ENCODE measurements around the gene GAK. TPM values are rescaled to one million over a fixed set of nuclear protein-coding genes. Genes with fewer than 3 reads are reported as not detected.
"Not testable (repeated sequence)": the region's sequence is repeated elsewhere in the genome, so short reads cannot be mapped to it uniquely, and the experiment has no call there.

Gene GAK
- total RNA-seq, 1 experiment from 2014 or later: 86.6 TPM

GRCh38 chr4:924107-925096 lies 7.7 kb downstream of the GAK start:
- TF ChIP-seq POLR2AphosphoS5 (IDR thresholded peaks at IDR 0.05; ENCODE audit: low read depth, low read length): no peak
- TF ChIP-seq SIN3A (IDR thresholded peaks at IDR 0.05; ENCODE audit: borderline replicate concordance, insufficient read depth, low read depth, low read length): no peak
- no peak for TF ChIP-seq CTCF (IDR thresholded peaks at IDR 0.05)
- in situ Hi-C loops (cut with HindIII; ENCODE audit: low pct_unique_long_range_greater_than_20kb, low sequenced_read_pairs): no loop called here
- ATAC-seq (peak; percentile 40; the same call in 1 of the 2 replicates), DNase-seq (ENCODE audit: low read depth, low spot score) (no peak)
- BruUV-seq (replicated peaks): no TSS peak
- Histone ChIP-seq H3K27me3 (ENCODE audit: control insufficient read depth, insufficient read depth, low read length) (no peaks in the 10 kb centered on the region), H3K36me3 (ENCODE audit: control insufficient read depth, insufficient read depth, low read length) (no peaks in the 10 kb centered on the region), H3K4me1 (ENCODE audit: control insufficient read depth, insufficient read depth, low read length) (peaks cover 13% of the 10 kb centered on the region), H3K27ac (ENCODE audit: low read length) (no peak overlapping the region), H3K4me3 (ENCODE audit: low read depth in 2 of 2, low read length in 2 of 2) (no peak overlapping the region), H3K9me3 (ENCODE audit: control insufficient read depth, insufficient read depth, low read depth, low read length) (no peaks in the 10 kb centered on the region)
- ChIA-PET CTCF (interaction anchor here (0.7 kb wide), 1 partner anchor 35 kb away, joined by 3 read pairs; no protein-coding TSS in a partner anchor), POLR2A (no interaction called here)
- intact Hi-C loops (cut with micrococcal nuclease; ENCODE audit: unreplicated experiment): no loop called here

GRCh38 chr4:921830-922331 lies 10.2 kb downstream of the GAK start:
- H3K27ac ChIP-seq (ENCODE audit: low read length): no peak overlapping the region
- ChIA-PET POLR2A (interaction anchor here (0.7 kb wide), 1 partner anchor 93 kb away, joined by 4 read pairs; no protein-coding TSS in a partner anchor), CTCF (no interaction called here)
- peaks cover 13% of the 10 kb centered on the region for H3K4me1 ChIP-seq (ENCODE audit: control insufficient read depth, insufficient read depth, low read length)
- in situ Hi-C loops (cut with HindIII; ENCODE audit: low pct_unique_long_range_greater_than_20kb, low sequenced_read_pairs) (no loop called here), intact Hi-C loops (cut with micrococcal nuclease; ENCODE audit: unreplicated experiment) (no loop called here)
- H3K36me3 ChIP-seq (ENCODE audit: control insufficient read depth, insufficient read depth, low read length): no peaks in the 10 kb centered on the region
- H3K4me3 ChIP-seq (ENCODE audit: low read depth in 2 of 2, low read length in 2 of 2): no peak overlapping the region
- no TSS peak for BruUV-seq (replicated peaks)
- H3K9me3 ChIP-seq (ENCODE audit: control insufficient read depth, insufficient read depth, low read depth, low read length): no peaks in the 10 kb centered on the region
- DNase-seq (ENCODE audit: low read depth, low spot score): no peak
- H3K27me3 ChIP-seq (ENCODE audit: control insufficient read depth, insufficient read depth, low read length): no peaks in the 10 kb centered on the region
- TF ChIP-seq CTCF (IDR thresholded peaks at IDR 0.05): no peak
- no peak for TF ChIP-seq TCF7L2 (IDR thresholded peaks at IDR 0.05; ENCODE audit: low read depth, low read length)
- no peak for TF ChIP-seq POLR2AphosphoS5 (IDR thresholded peaks at IDR 0.05; ENCODE audit: low read depth, low read length)
- TF ChIP-seq SIN3A (IDR thresholded peaks at IDR 0.05; ENCODE audit: borderline replicate concordance, insufficient read depth, low read depth, low read length): no peak
- no peak for TF ChIP-seq REST (IDR thresholded peaks at IDR 0.05; ENCODE audit: insufficient read depth in 1 of 2, low read depth in 2 of 2, low read length in 1 of 2)
- no peak for ATAC-seq

DNA sequence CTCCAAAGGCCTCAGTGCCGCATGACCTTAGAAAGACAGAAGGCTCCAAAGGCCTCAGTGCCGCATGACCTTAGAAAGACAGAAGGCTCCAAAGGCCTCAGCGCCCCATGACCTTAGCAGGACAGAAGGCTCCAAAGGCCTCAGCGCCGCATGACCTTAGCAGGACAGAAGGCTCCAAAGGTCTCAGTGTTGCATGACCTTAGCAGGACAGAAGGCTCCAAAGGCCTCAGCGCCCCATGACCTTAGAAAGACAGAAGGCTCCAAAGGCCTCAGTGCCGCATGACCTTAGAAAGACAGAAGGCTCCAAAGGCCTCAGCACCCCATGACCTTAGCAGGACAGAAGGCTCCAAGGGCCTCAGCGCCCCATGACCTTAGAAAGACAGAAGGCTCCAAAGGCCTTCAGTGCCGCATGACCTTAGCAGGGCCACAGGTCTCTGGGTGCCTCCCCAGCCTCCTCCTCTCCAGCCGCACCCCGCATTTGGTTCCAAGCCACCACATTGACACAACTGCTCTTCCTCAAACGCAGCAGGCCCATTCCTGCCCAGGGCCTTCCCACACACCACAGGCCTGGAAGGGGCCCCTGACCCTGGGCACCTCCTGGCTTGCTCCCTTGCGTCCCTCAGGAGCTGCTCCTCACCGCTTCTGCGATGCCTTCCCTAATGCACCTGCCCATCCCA lies 13.0 kb downstream of the GAK start:
- intact Hi-C loops (cut with micrococcal nuclease; ENCODE audit: unreplicated experiment); H3K4me1 ChIP-seq (ENCODE audit: control insufficient read depth, insufficient read depth, low read length); BruUV-seq (replicated peaks); POLR2A ChIA-PET; H3K27ac ChIP-seq (ENCODE audit: low read length); DNase-seq (ENCODE audit: low read depth, low spot score); ATAC-seq; CTCF ChIA-PET; H3K4me3 ChIP-seq (ENCODE audit: low read depth in 2 of 2, low read length in 2 of 2); H3K27me3 ChIP-seq (ENCODE audit: control insufficient read depth, insufficient read depth, low read length); H3K9me3 ChIP-seq (ENCODE audit: control insufficient read depth, insufficient read depth, low read depth, low read length); H3K36me3 ChIP-seq (ENCODE audit: control insufficient read depth, insufficient read depth, low read length); in situ Hi-C loops (cut with HindIII; ENCODE audit: low pct_unique_long_range_greater_than_20kb, low sequenced_read_pairs): not testable (repeated sequence)

GRCh38 chr4:918591-918990 lies 13.5 kb downstream of the GAK start:
- DNase-seq (ENCODE audit: low read depth, low spot score); H3K27me3 ChIP-seq (ENCODE audit: control insufficient read depth, insufficient read depth, low read length); H3K9me3 ChIP-seq (ENCODE audit: control insufficient read depth, insufficient read depth, low read depth, low read length); in situ Hi-C loops (cut with HindIII; ENCODE audit: low pct_unique_long_range_greater_than_20kb, low sequenced_read_pairs); BruUV-seq (replicated peaks); intact Hi-C loops (cut with micrococcal nuclease; ENCODE audit: unreplicated experiment); ATAC-seq; POLR2A ChIA-PET; H3K4me1 ChIP-seq (ENCODE audit: control insufficient read depth, insufficient read depth, low read length); CTCF ChIA-PET; H3K4me3 ChIP-seq (ENCODE audit: low read depth in 2 of 2, low read length in 2 of 2); H3K36me3 ChIP-seq (ENCODE audit: control insufficient read depth, insufficient read depth, low read length); H3K27ac ChIP-seq (ENCODE audit: low read length): not testable (repeated sequence)

All from Panc1 (cell line).